Activated CD4-positive, alpha-beta T cell treated with anti-CD3 and anti-CD28 coated beads, Interleukin-2, amount 50 U/mL, for 4 hours (primary cell): ENCODE measurements around the gene RHBDF1.

Experiments used
- DNase-seq, 2 experiments: peaks; one replicate each; pipeline ENCODE4 v3.0.0-alpha.2; 2020

RHBDF1 gene

GRCh38 chr16:92431-93339 lies 20.3 kb upstream of the RHBDF1 start:
- DNase-seq: no peak

GRCh38 chr16:91484-91883 lies 19.1 kb upstream of the RHBDF1 start:
- no peak for DNase-seq

- DNase-seq: no peak
Measured at GRCh38 chr16:89391-90302, 17.2 kb upstream of the RHBDF1 start.

- DNase-seq: no peak
Measured at GRCh38 chr16:88613-89012, 16.2 kb upstream of the RHBDF1 start.

- no peak for DNase-seq
Measured at GRCh38 chr16:86483-86952, 14.1 kb upstream of the RHBDF1 start.

- DNase-seq: no peak
Measured at GRCh38 chr16:85865-86264, 13.4 kb upstream of the RHBDF1 start.

GRCh38 chr16:85407-85782 lies 13.0 kb upstream of the RHBDF1 start:
- DNase-seq: no peak

- DNase-seq: peak; percentile 17 to 23
Measured at GRCh38 chr16:84718-85406, 12.4 kb upstream of the RHBDF1 start.

- no peak for DNase-seq
Measured at GRCh38 chr16:83781-84615, 11.6 kb upstream of the RHBDF1 start.

GRCh38 chr16:83060-83603 lies 10.7 kb upstream of the RHBDF1 start:
- no peak for DNase-seq

- no peak for DNase-seq
Measured at GRCh38 chr16:79151-80054, 7.0 kb upstream of the RHBDF1 start.

- no peak for DNase-seq
Measured at GRCh38 chr16:78444-79150, 6.2 kb upstream of the RHBDF1 start.

- peak; percentile 75 to 76 for DNase-seq
Measured at GRCh38 chr16:77807-78443, 5.5 kb upstream of the RHBDF1 start, which contains the start of gene MPG. Gene MPG (plus strand): TSS chr16:78225. CDS start chr16:78310, 85 bp downstream.

GRCh38 chr16:77273-77806 lies 4.9 kb upstream of the RHBDF1 start:
- DNase-seq: peak; percentile 5 to 23

GRCh38 chr16:76535-77272 lies 4.3 kb upstream of the RHBDF1 start:
- no peak for DNase-seq

GRCh38 chr16:75580-76501 lies 3.4 kb upstream of the RHBDF1 start:
- DNase-seq: no peak

- no peak for DNase-seq
Measured at GRCh38 chr16:74747-75334, 2.4 kb upstream of the RHBDF1 start.
